GM23338 (cell line): ENCODE data around the gene ACVRL1. TPM values are rescaled to one million over a fixed set of nuclear protein-coding genes. Genes with fewer than 3 reads are reported as not detected.

Source experiments
- ATAC-seq: fragments of 200-7000 bp; cut with Tn5 transposase; 3 replicates; pipeline ENCODE4 v1.9.1; 2020
- DNase-seq: peaks from one replicate; pipeline ENCODE4 v3.0.0-alpha.2; 2015; ENCODE audit warnings: low spot score
- H2AFZ ChIP-seq: fragments of 200-600 bp; sonication (generic); 2 replicates; pipeline ENCODE4 v1.8.0; 2016; ENCODE audit warnings: antibody characterized with exemption, mild to moderate bottlenecking, moderate library complexity
- H3F3A ChIP-seq: fragments of 200-600 bp; sonication (generic); replicated peaks from 2 replicates; pipeline ENCODE4 v1.8.0; 2017; ENCODE audit warnings: antibody characterized with exemption, mixed run types, low read depth
- H3K27ac ChIP-seq: fragments of 200-600 bp; sonication (generic); 2 replicates; pipeline ENCODE4 v1.6.1; 2016; ENCODE audit warnings: low read depth
- H3K27me3 ChIP-seq: fragments of 200-600 bp; sonication (generic); 2 replicates; pipeline ENCODE4 v1.8.0; 2016; ENCODE audit warnings: mild to moderate bottlenecking, mixed run types, moderate library complexity; ENCODE audit not compliant: insufficient read depth
- H3K36me3 ChIP-seq: fragments of 200-600 bp; sonication (generic); 2 replicates; pipeline ENCODE4 v1.8.0; 2016; ENCODE audit warnings: mild to moderate bottlenecking; ENCODE audit not compliant: insufficient read depth
- H3K4me1 ChIP-seq: fragments of 200-600 bp; sonication (generic); 2 replicates; pipeline ENCODE4 v1.8.0; 2016; ENCODE audit warnings: mild to moderate bottlenecking, moderate library complexity; ENCODE audit not compliant: insufficient read depth
- H3K4me2 ChIP-seq: fragments of 200-600 bp; sonication (generic); 2 replicates; pipeline ENCODE4 v1.7.1; 2017; ENCODE audit warnings: mixed run types
- H3K4me3 ChIP-seq: fragments of 200-600 bp; sonication (generic); 2 replicates; pipeline ENCODE4 v1.6.1; 2016; ENCODE audit warnings: mixed run types
- H3K79me2 ChIP-seq: fragments of 200-600 bp; sonication (generic); replicated peaks from 2 replicates; pipeline ENCODE4 v1.8.0; 2017; ENCODE audit warnings: mild to moderate bottlenecking; ENCODE audit not compliant: insufficient read depth
- H3K9me2 ChIP-seq: fragments of 200-600 bp; sonication (generic); 2 replicates; pipeline ENCODE4 v1.8.0; 2017; ENCODE audit not compliant: insufficient read depth
- H4K20me1 ChIP-seq: fragments of 200-600 bp; sonication (generic); replicated peaks from 2 replicates; pipeline ENCODE4 v1.8.0; 2017; ENCODE audit warnings: mild to moderate bottlenecking; ENCODE audit not compliant: insufficient read depth
- H3K27ac Mint-ChIP-seq: 2 replicates; pipeline ENCODE4 v1.8.0; 2020; ENCODE audit warnings: inconsistent platforms, mild to moderate bottlenecking, moderate library complexity, mixed read lengths
- H3K27me3 Mint-ChIP-seq: 3 replicates; pipeline ENCODE4 v1.8.0; 2022; ENCODE audit warnings: low read depth, mild to moderate bottlenecking, moderate library complexity, mixed read lengths, inconsistent platforms; ENCODE audit not compliant: insufficient read depth, poor library complexity
- H3K36me3 Mint-ChIP-seq: 3 replicates; pipeline ENCODE4 v1.8.0; 2021; ENCODE audit warnings: low read depth, mild to moderate bottlenecking, inconsistent platforms, moderate library complexity, mixed read lengths
- H3K4me1 Mint-ChIP-seq: 3 replicates; pipeline ENCODE4 v1.8.0; 2020; ENCODE audit warnings: mild to moderate bottlenecking, inconsistent platforms, mixed read lengths
- H3K4me3 Mint-ChIP-seq: 3 replicates; pipeline ENCODE4 v1.8.0; 2021; ENCODE audit warnings: moderate library complexity, mild to moderate bottlenecking, inconsistent platforms, mixed read lengths
- H3K9me3 Mint-ChIP-seq: 3 replicates; pipeline ENCODE4 v1.8.0; 2020; ENCODE audit warnings: moderate library complexity, mild to moderate bottlenecking, inconsistent platforms, mixed read lengths
- CREB1 ChIP-seq: fragments of 250-450 bp; sonication (Bioruptor Pico); IDR thresholded peaks from 2 replicates; pipeline ENCODE4 v1.5.0; 2020; ENCODE audit warnings: low read depth, mild to moderate bottlenecking, moderate library complexity
- EZH2 ChIP-seq: fragments of 200-600 bp; sonication (generic); IDR thresholded peaks from one replicate; pipeline ENCODE4 v1.8.0; 2017; ENCODE audit warnings: antibody characterized with exemption, mild to moderate bottlenecking, low read depth; ENCODE audit not compliant: unreplicated experiment
- EZH2phosphoT487 ChIP-seq: fragments of 200-600 bp; sonication (generic); IDR thresholded peaks from one replicate; pipeline ENCODE4 v1.8.1; 2018; ENCODE audit warnings: antibody characterized with exemption; ENCODE audit not compliant: unreplicated experiment
- NANOG ChIP-seq: IDR thresholded peaks from 2 replicates; pipeline ENCODE4 v1.6.1; 2016; ENCODE audit warnings: antibody characterized with exemption, borderline replicate concordance
- POLR2AphosphoS5 ChIP-seq: IDR thresholded peaks from 2 replicates; pipeline ENCODE4 v1.6.1; 2016; ENCODE audit warnings: antibody characterized with exemption, low read depth
- STAT1 ChIP-seq: IDR thresholded peaks from one replicate; pipeline ENCODE4 v1.6.1; 2016; ENCODE audit warnings: antibody characterized with exemption; ENCODE audit not compliant: unreplicated experiment
- ZNF114 ChIP-seq: fragments of 250-450 bp; sonication (Bioruptor Pico); IDR thresholded peaks from 2 replicates; pipeline ENCODE4 v1.5.0; 2020; ENCODE audit warnings: mild to moderate bottlenecking, moderate library complexity
- ZNF331 ChIP-seq: fragments of 250-450 bp; sonication (Bioruptor Pico); IDR thresholded peaks from 2 replicates; pipeline ENCODE4 v1.5.0; 2020; ENCODE audit warnings: low read depth, mild to moderate bottlenecking, moderate library complexity
- ZNF462 ChIP-seq: fragments of 250-450 bp; sonication (Bioruptor Pico); IDR thresholded peaks from 2 replicates; pipeline ENCODE4 v1.5.0; 2020; ENCODE audit warnings: mild to moderate bottlenecking, moderate library complexity
- polyA plus RNA-seq: library from polyadenylated mRNA; unstranded; fragments of >200 nt; fragmentation: Nextera tagmentation; extraction: Ambion mirVana; gene quantifications from 2 replicates; pipeline ENCODE4 v1.2.1, GENCODE V29; 2016
- total RNA-seq: library from RNA; depleted of rRNA; stranded (reverse); fragments of >200 nt; shearing (Covaris generic); gene quantifications from 2 replicates; pipeline ENCODE4 v1.2.3, GENCODE V29; 2014
- TF ChIP-seq, protein P1 (sequence below), 2 experiments: fragments of 200-600 bp in 1 of 2; sonication (generic) in 1 of 2; conservative IDR thresholded peaks; 2 replicates each; pipeline versions ENCODE4 v1.5.1 to v1.6.1; 2016 to 2017; ENCODE audit warnings: antibody characterized with exemption in 2 of 2, low read depth in 2 of 2, mild to moderate bottlenecking in 2 of 2, moderate library complexity in 1 of 2

ACVRL1 gene
- total and polyA plus RNA-seq, 2 experiments from 2014 or later, result 0.28 TPM; not detected in 1

GRCh38 chr12:51895378-51896135 lies 11.7 kb upstream of the ACVRL1 start (continued):
- TF ChIP-seq ZNF462 (CRISPR knock-in tag) (no peak), ZNF114 (CRISPR knock-in tag) (no peak), EZH2phosphoT487 (no peak), STAT1 (no peak), CREB1 (CRISPR knock-in tag) (no peak)
- TF ChIP-seq, protein P1, sequence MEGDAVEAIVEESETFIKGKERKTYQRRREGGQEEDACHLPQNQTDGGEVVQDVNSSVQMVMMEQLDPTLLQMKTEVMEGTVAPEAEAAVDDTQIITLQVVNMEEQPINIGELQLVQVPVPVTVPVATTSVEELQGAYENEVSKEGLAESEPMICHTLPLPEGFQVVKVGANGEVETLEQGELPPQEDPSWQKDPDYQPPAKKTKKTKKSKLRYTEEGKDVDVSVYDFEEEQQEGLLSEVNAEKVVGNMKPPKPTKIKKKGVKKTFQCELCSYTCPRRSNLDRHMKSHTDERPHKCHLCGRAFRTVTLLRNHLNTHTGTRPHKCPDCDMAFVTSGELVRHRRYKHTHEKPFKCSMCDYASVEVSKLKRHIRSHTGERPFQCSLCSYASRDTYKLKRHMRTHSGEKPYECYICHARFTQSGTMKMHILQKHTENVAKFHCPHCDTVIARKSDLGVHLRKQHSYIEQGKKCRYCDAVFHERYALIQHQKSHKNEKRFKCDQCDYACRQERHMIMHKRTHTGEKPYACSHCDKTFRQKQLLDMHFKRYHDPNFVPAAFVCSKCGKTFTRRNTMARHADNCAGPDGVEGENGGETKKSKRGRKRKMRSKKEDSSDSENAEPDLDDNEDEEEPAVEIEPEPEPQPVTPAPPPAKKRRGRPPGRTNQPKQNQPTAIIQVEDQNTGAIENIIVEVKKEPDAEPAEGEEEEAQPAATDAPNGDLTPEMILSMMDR (conservative IDR thresholded peaks at IDR 0.05; ENCODE audit: low read depth in 2 of 2), result no peak

GRCh38 chr12:51896236-51896635 lies 11.1 kb upstream of the ACVRL1 start:
- Mint-ChIP-seq H3K9me3 (no peaks in the 10 kb centered on the region), H3K4me1 (peaks cover 2% of the 10 kb centered on the region; the same call in 1 of the 3 replicates), H3K27me3 (peaks cover 8% of the 10 kb centered on the region), H3K27ac (no peak overlapping the region), H3K36me3 (no peaks in the 10 kb centered on the region), H3K4me3 (no peak overlapping the region)
- Histone ChIP-seq H3K4me3 (no peak overlapping the region), H4K20me1 (no peaks in the 10 kb centered on the region), H3K27ac (no peak overlapping the region), H2AFZ (no peak overlapping the region), H3K4me2 (no peak overlapping the region), H3F3A (no peaks in the 10 kb centered on the region), H3K36me3 (no peaks in the 10 kb centered on the region), H3K4me1 (no peaks in the 10 kb centered on the region), H3K27me3 (no peaks in the 10 kb centered on the region), H3K79me2 (no peaks in the 10 kb centered on the region), H3K9me2 (no peaks in the 10 kb centered on the region)
- ATAC-seq (no peak; the same call in 2 of the 3 replicates), DNase-seq (no peak)
- no peak for TF ChIP-seq EZH2
- no peak for TF ChIP-seq EZH2phosphoT487
- TF ChIP-seq ZNF331, result no peak
- TF ChIP-seq, protein P1 (conservative IDR thresholded peaks at IDR 0.05; ENCODE audit: low read depth in 2 of 2), result no peak
- TF ChIP-seq ZNF114 (CRISPR knock-in tag), result no peak
- TF ChIP-seq POLR2AphosphoS5, result no peak
- TF ChIP-seq STAT1, result no peak
- no peak for TF ChIP-seq NANOG
- no peak for TF ChIP-seq CREB1 (CRISPR knock-in tag)
